ENCODE data around the gene PLAAT2.
"Not testable (repeated sequence)": the region's sequence is repeated elsewhere in the genome, so short reads cannot be mapped to it uniquely, and the experiment has no call there.

PLAAT2 gene

GRCh38 chr11:63563201-63564055 lies at the start of gene PLAAT2:
Gene PLAAT2, minus strand, starts transcription at chr11:63563379. Its CDS starts 55 bp downstream, at chr11:63563324.
- no peak for DNase-seq (ENCODE audit: low read depth in 2 of 2)

GRCh38 chr11:63612181-63612580 lies 49.0 kb upstream of the PLAAT2 start:
- no peak for DNase-seq (ENCODE audit: low read depth in 2 of 2)

GRCh38 chr11:63611395-63611747 lies 48.2 kb upstream of the PLAAT2 start:
- no peak for DNase-seq (ENCODE audit: low read depth in 2 of 2)

- no peak for DNase-seq (ENCODE audit: low read depth in 2 of 2)
These were observed 47.6 kb upstream of the PLAAT2 start for GRCh38 chr11:63610604-63611394.

GRCh38 chr11:63609971-63610580 lies 46.9 kb upstream of the PLAAT2 start:
- no peak for DNase-seq (ENCODE audit: low read depth in 2 of 2)

GRCh38 chr11:63609536-63609935 lies 46.4 kb upstream of the PLAAT2 start:
- no peak for DNase-seq (ENCODE audit: low read depth in 2 of 2)

GRCh38 chr11:63608353-63609345 lies 45.5 kb upstream of the PLAAT2 start:
- DNase-seq (ENCODE audit: low read depth in 2 of 2) = no peak

- no peak for DNase-seq (ENCODE audit: low read depth in 2 of 2)
These were observed 40.0 kb upstream of the PLAAT2 start for GRCh38 chr11:63603180-63603518.

- DNase-seq (ENCODE audit: low read depth in 2 of 2) = not testable (repeated sequence)
These were observed 39.4 kb upstream of the PLAAT2 start for GRCh38 chr11:63602290-63603179.

- DNase-seq (ENCODE audit: low read depth in 2 of 2) = no peak
These were observed 36.3 kb upstream of the PLAAT2 start for GRCh38 chr11:63599211-63600122.

GRCh38 chr11:63598556-63598955 lies 35.4 kb upstream of the PLAAT2 start:
- no peak for DNase-seq (ENCODE audit: low read depth in 2 of 2)

GRCh38 chr11:63595296-63595695 lies 32.1 kb upstream of the PLAAT2 start:
- no peak for DNase-seq (ENCODE audit: low read depth in 2 of 2)

- no peak for DNase-seq (ENCODE audit: low read depth in 2 of 2)
These were observed 29.8 kb upstream of the PLAAT2 start for GRCh38 chr11:63592975-63593395.

- no peak for DNase-seq (ENCODE audit: low read depth in 2 of 2)
These were observed 27.0 kb upstream of the PLAAT2 start for GRCh38 chr11:63590024-63590788.

GRCh38 chr11:63589000-63589399 lies 25.8 kb upstream of the PLAAT2 start:
- no peak for DNase-seq (ENCODE audit: low read depth in 2 of 2)

GRCh38 chr11:63586451-63587166 lies 23.4 kb upstream of the PLAAT2 start:
- no peak for DNase-seq (ENCODE audit: low read depth in 2 of 2)

- no peak for DNase-seq (ENCODE audit: low read depth in 2 of 2)
These were observed 20.1 kb upstream of the PLAAT2 start for GRCh38 chr11:63583357-63583677.

GRCh38 chr11:63581224-63581623 lies 18.0 kb upstream of the PLAAT2 start:
- DNase-seq (ENCODE audit: low read depth in 2 of 2) = not testable (repeated sequence)
